ENCODE measurements around the gene ALDH3A2. TPM values are rescaled to one million over a fixed set of nuclear protein-coding genes. Genes with fewer than 3 reads are reported as not detected.
"Not testable (repeated sequence)": the region's sequence is repeated elsewhere in the genome, so short reads cannot be mapped to it uniquely, and the experiment has no call there.

Gene ALDH3A2
- total RNA-seq, 2 donors from 2014 or later, result 128 to 131 TPM

GRCh38 chr17:19664821-19665181, 16.2 kb downstream of the ALDH3A2 start:
- Histone ChIP-seq H3K9me3 (no peaks in the 10 kb centered on the region), H3K27ac (no peak overlapping the region), H3K4me3 (no peak overlapping the region), H3K27me3 (no peaks in the 10 kb centered on the region), H3K4me1 (peaks cover 20% of the 10 kb centered on the region), H3K36me3 (replicated peaks in 1 of 2; ENCODE audit: insufficient read depth in 1 of 2, low read depth in 2 of 2) (peaks cover 0 to 15% of the 10 kb centered on the region in 2 donors)
- no peak for DNase-seq
- TF ChIP-seq POLR2A (IDR thresholded peaks at IDR 0.05), result no peak
- TF ChIP-seq CTCF (IDR thresholded peaks at IDR 0.05), result no peak
- ATAC-seq, result no peak
- WGBS, 2 donors, result 93 to 97% methylated on average over 4 of the region's 4 CpGs
- intact Hi-C loops (cut with DNase I), result no loop called here

- H3K27ac ChIP-seq; H3K4me3 ChIP-seq; DNase-seq; H3K27me3 ChIP-seq; H3K36me3 ChIP-seq (replicated peaks in 1 of 2; ENCODE audit: insufficient read depth in 1 of 2, low read depth in 2 of 2); ATAC-seq; H3K9me3 ChIP-seq; intact Hi-C loops (cut with DNase I): not testable (repeated sequence)
- H3K4me1 ChIP-seq, result peaks cover 36% of the 10 kb centered on the region
- 89 to 98% methylated on average over 7 of the region's 7 CpGs for WGBS, 2 donors
Measured at GRCh38 chr17:19669680-19670079, 21.1 kb downstream of the ALDH3A2 start.

- DNase-seq (no peak), ATAC-seq (no peak)
- peaks cover 0 to 3% of the 10 kb centered on the region in 2 donors for H3K36me3 ChIP-seq (replicated peaks in 1 of 2; ENCODE audit: insufficient read depth in 1 of 2, low read depth in 2 of 2)
- H3K27ac ChIP-seq, result peak overlapping the region in 1 of 4 donors; percentile 34
- peaks cover 36% of the 10 kb centered on the region for H3K4me1 ChIP-seq
- H3K9me3 ChIP-seq, result no peaks in the 10 kb centered on the region
- intact Hi-C loops (cut with DNase I), result no loop called here
- H3K4me3 ChIP-seq, result no peak overlapping the region
- no peak for TF ChIP-seq POLR2A (IDR thresholded peaks at IDR 0.05)
- TF ChIP-seq CTCF (IDR thresholded peaks at IDR 0.05), result no peak
- H3K27me3 ChIP-seq, result no peaks in the 10 kb centered on the region
- 79 to 95% methylated on average over 2 of the region's 2 CpGs for WGBS, 2 donors
Measured at GRCh38 chr17:19670908-19671307, 22.4 kb downstream of the ALDH3A2 start.

GRCh38 chr17:19671433-19671832, 22.9 kb downstream of the ALDH3A2 start:
- peaks cover 36% of the 10 kb centered on the region for H3K4me1 ChIP-seq
- ATAC-seq (no peak), DNase-seq (no peak)
- peak overlapping the region in 2 of 4 donors; percentile 53 to 60 for H3K27ac ChIP-seq
- H3K36me3 ChIP-seq (replicated peaks in 1 of 2; ENCODE audit: insufficient read depth in 1 of 2, low read depth in 2 of 2), result peaks cover 0 to 4% of the 10 kb centered on the region in 2 donors
- TF ChIP-seq CTCF (IDR thresholded peaks at IDR 0.05) (no peak), POLR2A (IDR thresholded peaks at IDR 0.05) (no peak)
- no peak overlapping the region for H3K4me3 ChIP-seq
- H3K9me3 ChIP-seq, result no peaks in the 10 kb centered on the region
- WGBS, 2 donors, result 79 to 81% methylated on average over 4 of the region's 4 CpGs
- no peaks in the 10 kb centered on the region for H3K27me3 ChIP-seq
- intact Hi-C loops (cut with DNase I), result no loop called here

- DNase-seq, result peak in 3 of 4 donors; percentile 55 to 65 (median 60)
- no peak overlapping the region for H3K4me3 ChIP-seq
- peak; percentile 65 for ATAC-seq
- peak overlapping the region in 3 of 4 donors; percentile 4 to 60 (median 53) for H3K27ac ChIP-seq
- intact Hi-C loops (cut with DNase I), result no loop called here
- no peaks in the 10 kb centered on the region for H3K9me3 ChIP-seq
- TF ChIP-seq POLR2A (IDR thresholded peaks at IDR 0.05) (no peak), CTCF (IDR thresholded peaks at IDR 0.05) (peak in 3 of 7 experiments; percentile 7 to 29 (median 22))
- 37 to 47% methylated on average over 5 of the region's 5 CpGs for WGBS, 2 donors
- H3K27me3 ChIP-seq, result no peaks in the 10 kb centered on the region
- peaks cover 36% of the 10 kb centered on the region for H3K4me1 ChIP-seq
- peaks cover 0 to 6% of the 10 kb centered on the region in 2 donors for H3K36me3 ChIP-seq (replicated peaks in 1 of 2; ENCODE audit: insufficient read depth in 1 of 2, low read depth in 2 of 2)
Measured at GRCh38 chr17:19672009-19672750, 23.6 kb downstream of the ALDH3A2 start.
